ENCODE data around the gene APOA5. TPM values are rescaled to one million over a fixed set of nuclear protein-coding genes. Genes with fewer than 3 reads are reported as not detected.
A peak's percentile ranks its signal among the peaks of the same experiment; 100 is the strongest.
"Not testable (repeated sequence)": the region's sequence is repeated elsewhere in the genome, so short reads cannot be mapped to it uniquely, and the experiment has no call there.

APOA5 gene
- polyA plus RNA-seq, 1 donor from 2014 or later = not detected

DNA sequence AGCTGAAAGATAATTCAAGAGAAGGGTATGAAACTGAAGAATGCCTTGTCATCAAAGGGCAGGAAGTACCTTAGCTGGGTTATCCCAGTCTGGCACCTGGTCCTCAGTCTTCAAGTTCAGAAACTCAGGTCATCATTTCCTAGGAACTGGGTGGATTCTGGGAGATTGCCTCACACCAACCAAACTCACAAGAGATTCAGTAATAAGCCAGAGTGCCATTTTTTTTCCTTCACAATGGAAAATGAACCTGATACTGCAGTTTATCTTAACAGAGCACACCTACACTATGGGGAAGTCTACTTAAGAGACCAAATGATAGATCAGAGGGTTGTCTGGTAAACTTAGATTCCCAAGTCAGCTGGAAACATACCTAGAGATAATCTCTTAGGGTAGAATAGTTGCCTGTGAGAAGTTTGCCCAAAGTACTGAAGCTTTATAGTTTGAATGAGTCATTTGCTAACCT is 15.1 kb downstream of the APOA5 start:
- Mint-ChIP-seq H3K36me3 (peaks cover 11% of the 10 kb centered on the region), H3K4me1 (peaks cover 18 to 30% (median 18%) of the 10 kb centered on the region in 3 donors), H3K4me3 (peak overlapping the region in 1 of 4 donors; percentile 66), H3K27ac (peak overlapping the region in 1 of 3 donors; percentile 77), H3K27me3 (no peaks in the 10 kb centered on the region), H3K9me3 (no peaks in the 10 kb centered on the region)

GRCh38 chr11:116775975-116776374 is 15.7 kb downstream of the APOA5 start:
- Mint-ChIP-seq H3K9me3 (no peaks in the 10 kb centered on the region), H3K4me3 (peak overlapping the region in 2 of 4 donors; percentile 45 to 66), H3K36me3 (peaks cover 6% of the 10 kb centered on the region), H3K27ac (peak overlapping the region in 2 of 3 donors; percentile 47 to 77), H3K27me3 (no peaks in the 10 kb centered on the region), H3K4me1 (peaks cover 18 to 25% (median 21%) of the 10 kb centered on the region in 3 donors)

- Mint-ChIP-seq H3K9me3 (no peaks in the 10 kb centered on the region), H3K4me1 (peaks cover 20 to 27% (median 25%) of the 10 kb centered on the region in 3 donors), H3K27ac (peak overlapping the region in 2 of 3 donors; percentile 97 to 100), H3K4me3 (peak overlapping the region in 1 of 4 donors; percentile 23), H3K36me3 (peaks cover 6% of the 10 kb centered on the region), H3K27me3 (no peaks in the 10 kb centered on the region)
Observed at GRCh38 chr11:116774661-116775060, 17.0 kb downstream of the APOA5 start.

- peaks cover 20 to 30% (median 29%) of the 10 kb centered on the region in 3 donors for H3K4me1 Mint-ChIP-seq
- H3K27ac Mint-ChIP-seq = peak overlapping the region; percentile 97 to 100 (median 98)
- H3K27me3 Mint-ChIP-seq = no peaks in the 10 kb centered on the region
- no peaks in the 10 kb centered on the region for H3K9me3 Mint-ChIP-seq
- H3K36me3 Mint-ChIP-seq = peaks cover 8% of the 10 kb centered on the region
- peak overlapping the region; percentile 95 to 99 (median 96) for H3K4me3 Mint-ChIP-seq
Observed at GRCh38 chr11:116773203-116774097, 18.2 kb downstream of the APOA5 start.

DNA sequence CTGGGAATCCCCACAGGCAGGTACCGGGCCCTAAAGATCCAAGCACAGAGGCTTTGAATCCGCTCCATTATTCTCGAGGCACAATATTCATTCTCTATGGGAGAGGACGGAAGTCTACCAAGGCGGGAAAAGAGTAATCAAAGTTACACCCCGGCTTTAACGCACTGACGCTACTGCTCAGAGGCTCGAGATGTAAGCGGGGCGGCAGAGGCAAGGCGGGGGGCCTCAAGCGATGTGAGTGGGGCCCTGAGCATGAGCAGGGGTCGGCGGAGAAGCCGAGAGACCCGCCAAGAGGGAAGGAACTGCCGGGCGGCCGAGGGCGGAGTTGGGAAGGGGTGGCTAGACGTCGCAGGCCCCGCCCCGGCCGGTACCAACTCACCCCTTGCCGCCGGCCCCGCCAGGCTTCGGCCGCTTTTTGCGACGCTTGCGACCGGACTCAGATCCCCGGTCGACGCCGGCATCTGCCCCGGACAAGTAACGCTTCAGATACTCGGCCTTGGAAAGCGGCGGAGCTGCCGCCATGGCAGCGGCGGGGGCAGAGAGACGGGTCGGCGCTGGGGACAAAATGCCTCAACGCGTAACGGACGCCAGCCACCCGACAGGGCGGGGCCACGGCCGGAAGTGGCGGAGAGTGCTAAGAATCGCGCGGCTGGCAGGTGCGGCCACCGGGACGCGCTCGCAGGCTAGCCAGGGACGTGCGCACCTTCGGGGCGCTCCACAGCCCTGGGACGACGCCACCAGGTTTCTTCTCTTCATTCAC is 19.1 kb downstream of the APOA5 start, which contains the start of gene BUD13:
Gene BUD13 (minus strand): TSS at position 545 of the 760 bp plus-strand sequence. CDS start 23 bp downstream, at position 522.
- peaks cover 20 to 29% (median 27%) of the 10 kb centered on the region in 3 donors for H3K4me1 Mint-ChIP-seq
- H3K27me3 Mint-ChIP-seq = no peaks in the 10 kb centered on the region
- peak within 1 kb of the TSS; percentile 95 to 99 (median 96) for H3K4me3 Mint-ChIP-seq
- H3K9me3 Mint-ChIP-seq = no peaks in the 10 kb centered on the region
- peak within 1 kb of the TSS; percentile 97 to 100 (median 98) for H3K27ac Mint-ChIP-seq
- peaks cover 6% of the 10 kb centered on the region for H3K36me3 Mint-ChIP-seq

DNA sequence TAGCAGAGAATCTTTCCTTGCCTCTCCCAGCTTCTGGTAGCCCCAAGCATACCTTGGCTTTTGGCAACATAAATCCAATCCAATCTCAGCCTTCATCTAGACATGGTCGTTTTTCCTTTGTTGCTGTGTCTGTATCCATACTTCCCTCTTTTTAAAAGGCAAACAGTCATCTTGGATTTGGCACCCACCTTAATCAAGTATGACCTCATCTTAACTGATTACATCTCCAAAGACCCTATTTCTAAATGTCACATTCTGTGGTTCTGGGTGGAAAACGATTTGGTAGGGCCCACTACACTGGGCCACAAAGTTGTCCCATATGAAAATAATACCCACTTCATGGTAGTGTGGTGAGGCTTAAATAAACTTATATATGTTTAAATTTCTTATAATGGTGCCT is 19.7 kb downstream of the APOA5 start:
- Mint-ChIP-seq H3K27me3 (no peaks in the 10 kb centered on the region), H3K36me3 (peaks cover 6% of the 10 kb centered on the region), H3K4me1 (peaks cover 20 to 29% (median 27%) of the 10 kb centered on the region in 3 donors), H3K9me3 (no peaks in the 10 kb centered on the region), H3K4me3 (peak overlapping the region; percentile 95 to 99 (median 96)), H3K27ac (peak overlapping the region; percentile 97 to 100 (median 98))

DNA sequence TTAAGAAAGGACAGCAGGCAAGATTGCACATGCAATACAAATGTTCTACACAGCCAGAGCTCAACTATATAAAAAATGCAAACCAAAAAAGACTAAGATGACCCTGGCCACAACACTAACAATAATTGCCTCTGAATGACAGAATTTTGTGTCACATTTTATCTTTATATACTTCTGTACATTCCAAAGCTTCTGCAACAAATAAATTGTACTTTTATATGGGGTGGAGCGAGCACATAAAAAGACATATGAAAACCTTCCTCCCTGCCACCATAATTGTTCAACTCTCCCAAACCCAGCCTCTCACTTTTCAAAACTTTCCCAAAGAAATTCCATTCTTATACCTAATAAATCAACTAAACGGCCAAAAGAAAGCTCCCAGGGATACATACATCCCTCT is 29.5 kb downstream of the APOA5 start:
- Mint-ChIP-seq H3K4me3 (no peak overlapping the region), H3K27me3 (no peaks in the 10 kb centered on the region), H3K27ac (no peak overlapping the region), H3K9me3 (no peaks in the 10 kb centered on the region), H3K36me3 (peaks cover 5% of the 10 kb centered on the region), H3K4me1 (peaks cover 3 to 4% (median 4%) of the 10 kb centered on the region in 3 donors)

- H3K36me3 Mint-ChIP-seq, H3K27me3 Mint-ChIP-seq, H3K9me3 Mint-ChIP-seq, H3K4me1 Mint-ChIP-seq, H3K27ac Mint-ChIP-seq, H3K4me3 Mint-ChIP-seq: not testable (repeated sequence)
Observed at GRCh38 chr11:116756044-116756443, 35.6 kb downstream of the APOA5 start.

DNA sequence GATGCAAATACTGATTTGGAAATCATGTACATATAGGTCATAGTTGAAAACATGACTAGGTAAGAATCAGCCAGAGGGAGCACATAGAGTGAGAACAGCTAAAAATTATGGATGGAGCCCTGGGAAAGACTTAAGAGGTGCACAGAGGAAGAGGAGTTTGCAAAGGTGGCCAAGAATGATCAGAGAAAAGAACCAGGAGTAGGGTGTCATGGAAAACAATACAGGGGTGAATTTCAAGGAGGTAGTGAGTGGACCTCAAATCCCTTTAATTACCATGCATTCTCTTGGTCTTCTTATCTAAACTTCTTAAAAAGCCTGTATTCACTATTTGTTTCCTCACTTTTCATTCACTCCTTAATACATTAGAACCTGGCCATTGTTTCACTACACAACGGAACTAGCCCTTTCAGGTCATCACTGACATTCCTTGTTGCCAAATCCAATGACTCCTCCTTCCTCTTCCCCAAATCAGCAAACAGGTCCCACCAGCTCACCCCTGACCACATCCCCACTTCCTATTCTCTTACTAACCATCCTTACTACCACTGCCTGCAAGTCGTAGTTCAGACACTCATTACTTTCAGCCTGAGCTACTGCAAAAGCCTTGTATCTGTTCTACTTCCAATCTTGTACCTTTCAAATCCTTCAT is 41.5 kb downstream of the APOA5 start:
- no peak overlapping the region for H3K27ac Mint-ChIP-seq
- peaks cover 6% of the 10 kb centered on the region for H3K36me3 Mint-ChIP-seq
- H3K4me1 Mint-ChIP-seq = no peaks in the 10 kb centered on the region

DNA sequence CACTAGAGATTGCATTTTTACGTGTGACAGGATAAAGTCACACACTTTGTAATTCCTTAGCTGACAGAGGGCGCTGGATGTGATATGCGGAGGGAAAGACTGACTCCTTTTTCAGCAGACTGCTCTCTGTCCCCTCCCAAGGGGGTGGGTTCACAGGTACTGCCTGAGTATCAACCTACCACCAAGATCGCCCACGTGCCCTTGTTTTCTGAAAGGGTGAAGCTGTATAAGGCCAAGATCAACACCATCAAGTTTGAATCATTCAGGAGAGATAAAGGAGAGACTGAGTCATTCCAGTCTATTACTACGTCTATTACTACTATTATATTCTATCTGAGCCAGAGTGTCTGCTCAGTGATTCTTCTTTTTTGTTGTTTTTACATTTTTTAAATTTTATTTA is 49.6 kb downstream of the APOA5 start:
- no peak overlapping the region for H3K4me3 Mint-ChIP-seq
- peak overlapping the region in 1 of 3 donors; percentile 89 for H3K27ac Mint-ChIP-seq
- H3K36me3 Mint-ChIP-seq = peaks cover 6% of the 10 kb centered on the region
- H3K27me3 Mint-ChIP-seq = no peaks in the 10 kb centered on the region
- H3K4me1 Mint-ChIP-seq = peaks cover 0 to 2% (median 1%) of the 10 kb centered on the region in 3 donors
- H3K9me3 Mint-ChIP-seq = no peaks in the 10 kb centered on the region

More for the DNA sequence above, 41.5 kb downstream of the APOA5 start:
- no peaks in the 10 kb centered on the region for H3K27me3 Mint-ChIP-seq
- no peaks in the 10 kb centered on the region for H3K9me3 Mint-ChIP-seq
- H3K4me3 Mint-ChIP-seq = no peak overlapping the region

- Mint-ChIP-seq H3K27ac (peak overlapping the region in 1 of 3 donors; percentile 51), H3K36me3 (peaks cover 4% of the 10 kb centered on the region), H3K4me3 (no peak overlapping the region), H3K9me3 (no peaks in the 10 kb centered on the region), H3K4me1 (peaks cover 0 to 2% (median 1%) of the 10 kb centered on the region in 3 donors), H3K27me3 (no peaks in the 10 kb centered on the region)
Observed at GRCh38 chr11:116740741-116741140, 50.9 kb downstream of the APOA5 start.

Other genes with a start within 250 kb of the APOA5 start
- gene BUD13, start 18.9 kb downstream of the APOA5 start, polyA plus RNA-seq = 16.5 TPM
- gene ZPR1, start 3.9 kb downstream of the APOA5 start, polyA plus RNA-seq = 56.3 TPM
- not detected for gene APOA4, start 31.4 kb upstream of the APOA5 start, polyA plus RNA-seq
- not detected for gene APOC3, start 38.0 kb upstream of the APOA5 start, polyA plus RNA-seq
- gene APOA1, start 45.7 kb upstream of the APOA5 start, polyA plus RNA-seq = not detected

All from IgD-negative memory B cell (primary cell).